DMS 273 (cell line): Measurements from ENCODE around the gene ABHD1.
"Not testable (repeated sequence)": the region's sequence is repeated elsewhere in the genome, so short reads cannot be mapped to it uniquely, and the experiment has no call there.

Source experiments
- DNase-seq: peaks from one replicate; lab custom pipeline; 2025; ENCODE audit not compliant: unreplicated experiment; lab: John Stamatoyannopoulos, UW

The ABHD1 gene

DNA sequence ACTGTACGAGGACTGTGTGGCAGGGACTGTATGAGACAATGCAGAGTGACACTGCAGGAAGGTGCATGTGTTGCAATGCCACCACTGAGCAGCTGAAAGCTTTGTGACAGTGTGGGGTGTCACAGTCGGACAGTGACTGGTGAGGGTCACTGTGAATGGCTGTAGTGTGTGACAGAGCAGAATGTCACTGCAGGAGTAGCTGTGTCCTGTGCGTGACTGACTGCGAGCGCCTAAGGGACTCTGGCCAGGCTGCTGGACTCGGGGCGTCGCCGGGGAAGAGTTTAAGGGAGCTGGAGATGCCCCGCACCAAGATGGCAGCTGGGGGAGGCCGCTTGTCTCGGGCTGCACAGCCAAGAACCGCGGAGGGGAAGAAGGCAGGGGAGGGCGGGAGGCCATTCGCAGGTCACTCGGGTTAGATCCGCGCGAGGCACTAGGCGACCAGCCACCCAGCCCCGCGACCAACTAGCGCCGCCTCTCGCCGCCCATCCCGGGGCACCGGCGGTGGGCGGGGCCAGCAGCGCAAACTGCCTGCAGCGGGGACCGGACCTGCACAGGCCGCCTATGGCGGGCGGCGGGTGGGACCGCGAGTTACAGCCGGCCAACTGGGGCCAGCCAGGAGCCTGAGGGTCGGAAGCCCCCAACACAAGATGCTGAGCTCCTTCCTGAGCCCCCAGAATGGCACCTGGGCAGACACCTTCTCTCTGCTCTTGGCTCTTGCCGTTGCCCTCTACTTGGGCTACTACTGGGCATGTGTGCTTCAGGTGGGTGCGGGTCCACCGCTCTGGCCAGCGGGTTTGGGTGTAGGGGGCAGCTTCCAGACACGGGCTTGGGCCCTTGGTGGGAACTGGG lies at the start of gene ABHD1:
Gene ABHD1 (plus strand): TSS at position 514 of the 849 bp plus-strand sequence. CDS start 134 bp downstream, at position 648.
- peak; percentile 70 for DNase-seq

GRCh38 chr2:27074738-27075565 lies 48.7 kb upstream of the ABHD1 start:
- peak; percentile 84 for DNase-seq

- DNase-seq: not testable (repeated sequence)
Observed at GRCh38 chr2:27075566-27075871, 48.1 kb upstream of the ABHD1 start.

DNA sequence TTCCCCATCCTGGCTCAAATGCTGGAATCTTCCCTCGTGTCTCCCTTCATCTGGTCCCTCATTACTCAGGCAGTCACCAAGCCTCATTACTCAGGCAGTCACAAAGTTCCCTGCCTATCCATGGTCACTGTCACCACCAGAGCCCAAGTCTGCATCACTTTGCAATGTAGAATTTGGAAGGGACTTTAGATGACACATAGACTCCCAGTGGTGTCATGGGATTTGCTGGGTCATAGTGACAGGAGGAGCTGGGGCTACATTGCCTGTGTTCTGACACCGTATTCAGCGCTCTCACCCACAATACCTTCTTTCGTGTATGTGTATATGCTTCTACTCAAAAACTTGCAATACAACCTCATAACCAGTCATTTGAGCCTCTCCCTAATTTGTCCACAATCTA lies 47.3 kb upstream of the ABHD1 start:
- no peak for DNase-seq

- no peak for DNase-seq
Observed at GRCh38 chr2:27077231-27077630, 46.4 kb upstream of the ABHD1 start.

DNA sequence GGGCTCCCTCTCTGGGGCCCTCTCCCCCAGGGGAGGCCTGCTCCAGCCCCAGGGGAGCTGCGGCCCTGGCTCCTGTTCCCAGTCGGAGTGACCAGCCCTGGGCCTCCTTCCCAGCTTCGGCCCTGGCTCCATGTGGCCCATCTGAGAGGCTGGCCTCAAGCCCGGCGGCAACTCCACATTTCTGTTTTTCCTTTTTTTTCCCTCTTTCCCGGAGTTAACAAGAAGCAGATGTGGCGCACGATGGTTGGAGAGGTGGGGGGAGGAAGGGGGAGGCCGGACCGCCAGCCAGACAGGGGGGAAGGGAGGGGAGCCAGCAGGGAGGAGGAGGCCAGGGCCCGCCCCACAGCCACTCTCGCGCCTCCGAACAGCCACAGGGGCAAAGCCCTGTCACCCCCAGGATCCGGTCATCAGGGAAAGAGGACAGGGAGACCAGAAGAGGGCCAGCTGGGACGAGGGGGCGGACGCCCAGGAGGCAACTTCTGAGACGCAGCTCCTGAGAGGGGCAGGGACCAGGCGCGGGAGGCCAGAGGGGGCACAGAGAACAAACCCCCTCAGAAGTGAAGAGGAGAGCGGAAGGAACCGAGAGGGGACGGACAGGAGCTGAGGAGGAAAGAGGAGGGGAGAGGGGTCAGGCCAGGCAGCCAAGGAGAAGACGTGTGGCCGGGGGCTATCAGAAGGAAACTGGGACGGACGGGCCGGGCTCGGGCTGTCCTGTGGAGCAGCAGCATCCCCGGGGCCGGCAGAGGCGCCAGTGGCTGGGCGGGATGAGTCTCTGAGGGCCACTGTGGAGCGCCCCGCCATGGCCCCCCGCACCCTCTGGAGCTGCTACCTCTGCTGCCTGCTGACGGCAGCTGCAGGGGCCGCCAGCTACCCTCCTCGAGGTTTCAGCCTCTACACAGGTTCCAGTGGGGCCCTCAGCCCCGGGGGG lies 45.1 kb upstream of the ABHD1 start, which contains the start of gene EMILIN1:
Gene EMILIN1 (plus strand): TSS at position 349 of the 928 bp plus-strand sequence. CDS start 451 bp downstream, at position 800.
- no peak for DNase-seq

DNA sequence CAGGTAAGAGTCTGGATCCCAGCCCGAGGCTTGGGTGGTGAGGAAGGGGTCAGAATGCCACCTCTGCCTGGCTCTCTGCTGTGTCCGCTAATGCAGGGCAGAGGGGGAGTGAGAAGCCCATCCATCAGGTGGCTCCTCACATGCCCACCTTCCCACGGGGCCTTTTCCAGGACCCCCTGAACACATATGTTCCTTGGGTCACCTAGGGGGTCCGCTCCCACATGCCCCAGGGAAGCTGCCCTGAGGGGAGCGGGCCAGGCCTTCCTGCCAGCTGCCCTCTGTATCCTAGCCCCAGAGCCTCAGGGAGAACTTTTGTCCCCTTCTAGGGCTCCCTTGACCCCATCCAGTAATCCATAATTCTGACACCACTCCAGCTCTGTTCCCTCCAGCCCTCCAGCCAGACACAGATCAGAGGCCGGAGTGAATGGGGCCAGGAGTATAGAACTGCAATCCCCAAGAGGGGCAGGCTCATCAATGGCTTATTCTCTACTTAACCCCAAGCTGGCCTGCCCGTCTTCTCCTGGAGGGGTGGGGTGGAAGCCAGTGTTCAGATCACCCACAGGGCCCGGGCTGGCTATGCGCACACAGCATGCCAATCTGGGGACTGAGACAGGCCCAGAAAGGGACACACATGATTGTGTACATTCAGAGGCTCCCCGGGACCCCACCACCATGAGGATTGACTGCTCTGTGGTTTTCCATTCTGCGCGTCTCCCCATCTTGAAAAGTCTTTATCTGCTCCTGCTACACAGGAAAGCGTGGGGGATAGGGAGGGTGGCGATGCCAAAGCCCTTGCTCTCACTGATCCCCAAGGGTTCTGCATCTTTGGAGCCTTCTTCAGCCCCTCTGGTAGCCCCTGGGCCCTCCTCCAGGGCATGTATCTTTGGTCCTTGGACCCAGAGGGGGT lies 44.1 kb upstream of the ABHD1 start:
- DNase-seq: no peak

DNA sequence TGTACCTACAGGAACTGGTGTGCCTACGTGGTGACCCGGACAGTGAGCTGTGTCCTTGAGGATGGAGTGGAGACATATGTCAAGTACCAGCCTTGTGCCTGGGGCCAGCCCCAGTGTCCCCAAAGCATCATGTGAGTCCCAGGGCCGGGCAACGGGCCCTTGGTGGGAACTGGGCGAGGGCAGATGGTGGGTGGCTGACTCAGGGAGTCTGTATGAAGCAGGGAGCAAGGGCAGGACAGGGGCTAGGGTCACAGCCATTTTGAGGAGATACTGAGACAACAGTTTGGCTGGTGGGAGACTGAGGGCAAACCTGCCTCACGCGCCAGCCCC lies 43.5 kb upstream of the ABHD1 start:
- DNase-seq: no peak

GRCh38 chr2:27080603-27080936 lies 43.0 kb upstream of the ABHD1 start:
- no peak for DNase-seq

- DNase-seq: no peak
Observed at GRCh38 chr2:27081984-27082772, 41.4 kb upstream of the ABHD1 start.

DNA sequence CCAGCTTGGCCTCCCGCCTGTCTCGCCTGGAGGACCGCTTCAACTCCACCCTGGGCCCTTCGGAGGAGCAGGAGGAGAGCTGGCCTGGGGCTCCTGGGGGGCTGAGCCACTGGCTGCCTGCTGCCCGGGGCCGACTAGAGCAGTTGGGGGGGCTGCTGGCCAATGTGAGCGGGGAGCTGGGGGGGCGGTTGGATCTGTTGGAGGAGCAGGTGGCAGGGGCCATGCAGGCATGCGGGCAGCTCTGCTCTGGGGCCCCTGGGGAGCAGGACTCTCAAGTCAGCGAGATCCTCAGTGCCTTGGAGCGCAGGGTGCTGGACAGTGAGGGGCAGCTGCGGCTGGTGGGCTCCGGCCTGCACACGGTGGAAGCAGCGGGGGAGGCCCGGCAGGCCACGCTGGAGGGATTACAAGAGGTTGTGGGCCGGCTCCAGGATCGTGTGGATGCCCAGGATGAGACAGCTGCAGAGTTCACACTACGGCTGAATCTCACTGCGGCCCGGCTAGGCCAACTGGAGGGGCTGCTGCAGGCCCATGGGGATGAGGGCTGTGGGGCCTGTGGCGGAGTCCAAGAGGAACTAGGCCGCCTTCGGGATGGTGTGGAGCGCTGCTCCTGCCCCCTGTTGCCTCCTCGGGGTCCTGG lies 40.7 kb upstream of the ABHD1 start:
- no peak for DNase-seq

- DNase-seq: peak; percentile 54
Observed at GRCh38 chr2:27083410-27084296, 40.0 kb upstream of the ABHD1 start.

DNA sequence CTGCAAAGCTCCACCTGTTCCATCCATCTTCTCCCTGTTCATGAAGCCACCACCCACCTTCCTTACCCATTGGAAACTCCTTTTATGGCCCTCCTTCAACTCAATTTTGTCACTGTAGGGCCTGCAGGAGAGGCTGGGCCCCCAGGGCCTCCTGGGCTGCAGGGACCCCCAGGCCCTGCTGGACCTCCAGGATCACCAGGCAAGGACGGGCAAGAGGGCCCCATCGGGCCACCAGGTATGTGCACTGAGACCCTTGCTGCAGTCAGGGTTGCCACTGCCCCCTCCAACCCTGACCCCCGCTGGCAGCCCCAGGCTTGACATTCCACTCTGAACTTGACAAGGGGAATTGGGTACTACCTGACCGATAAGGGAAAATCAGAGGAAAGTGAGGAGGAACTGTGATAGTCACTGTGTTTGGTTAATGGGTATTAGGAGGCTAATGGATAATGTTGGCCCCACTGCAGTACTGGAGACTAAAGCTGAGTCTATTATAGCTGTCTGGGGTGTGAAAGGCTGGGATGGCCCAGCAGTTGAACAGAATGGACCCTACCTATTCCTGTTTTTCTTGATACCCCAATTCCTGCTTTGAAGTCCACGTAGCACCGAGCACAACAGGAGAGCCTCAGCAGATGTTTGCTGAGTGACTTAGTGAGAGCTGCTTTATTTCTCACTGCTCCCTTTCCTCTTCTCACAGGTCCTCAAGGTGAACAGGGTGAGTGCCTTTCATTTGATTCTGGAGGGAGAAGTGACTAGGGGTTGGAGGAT lies 39.1 kb upstream of the ABHD1 start:
- no peak for DNase-seq

DNA sequence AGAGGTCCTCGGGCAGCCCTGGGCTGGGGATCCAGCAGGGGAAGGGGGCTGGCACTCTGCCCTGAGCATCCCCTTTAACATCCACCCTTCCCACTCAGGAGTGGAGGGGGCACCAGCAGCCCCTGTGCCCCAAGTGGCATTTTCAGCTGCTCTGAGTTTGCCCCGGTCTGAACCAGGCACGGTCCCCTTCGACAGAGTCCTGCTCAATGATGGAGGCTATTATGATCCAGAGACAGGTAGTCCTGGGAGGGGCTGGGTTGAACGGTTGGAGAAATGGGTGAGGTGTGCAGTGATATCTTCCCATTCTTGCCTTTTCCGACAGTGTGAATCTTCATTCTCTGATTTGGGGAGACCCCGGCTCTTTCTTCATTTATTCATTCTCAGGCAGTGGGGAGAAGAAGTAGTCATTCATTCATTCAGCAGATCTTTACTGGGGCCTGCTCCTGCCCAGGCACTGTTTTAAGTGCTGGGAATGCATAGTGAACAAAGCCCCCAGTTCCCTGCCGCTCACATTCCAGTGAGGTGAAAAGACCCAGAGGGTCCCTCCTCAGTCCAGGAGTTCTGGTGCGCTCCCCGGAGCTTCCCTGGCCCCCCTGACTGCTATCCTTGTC lies 38.4 kb upstream of the ABHD1 start:
- DNase-seq: no peak

- DNase-seq: peak; percentile 56
Observed at GRCh38 chr2:27085673-27086089, 37.9 kb upstream of the ABHD1 start.

DNA sequence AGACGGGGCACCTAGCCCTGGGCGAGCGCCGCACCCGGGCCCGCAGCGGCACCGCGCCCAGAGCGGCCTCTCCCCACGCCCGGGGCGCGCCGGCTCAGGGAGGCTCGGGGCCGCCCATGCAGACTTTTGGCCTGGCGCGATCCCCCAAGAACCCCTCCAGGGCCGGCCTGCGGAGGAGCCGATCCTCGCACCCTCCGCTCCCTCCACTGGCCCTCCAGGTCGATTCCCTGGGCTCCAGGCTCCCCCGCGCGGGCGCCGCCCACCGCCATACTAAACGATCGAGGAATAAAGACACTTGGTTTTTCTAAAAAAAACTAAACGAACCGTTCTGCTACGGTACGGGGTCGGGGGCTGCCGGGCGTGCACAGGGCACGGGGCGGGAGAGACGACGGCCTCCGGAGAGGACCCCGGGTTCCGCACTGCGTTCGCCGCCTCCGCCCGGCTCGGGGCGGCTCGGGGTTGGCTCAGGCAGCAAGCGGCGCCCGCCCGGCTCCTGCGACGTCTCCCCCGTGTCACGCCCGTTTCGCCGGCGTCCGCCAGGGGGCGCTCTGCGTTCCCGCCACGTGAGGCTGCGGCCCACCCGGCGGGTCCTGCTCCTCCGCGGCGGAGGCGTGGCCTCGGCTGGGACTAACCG lies 37.4 kb upstream of the ABHD1 start:
- DNase-seq: peak; percentile 98
